Measurements from ENCODE around the gene LACTB. TPM values are rescaled to one million over a fixed set of nuclear protein-coding genes. Genes with fewer than 3 reads are reported as not detected.

The LACTB gene
- total RNA-seq, 1 donor from 2014 or later, result 34.7 TPM

GRCh38 chr15:63157891-63158431 lies 36.3 kb downstream of the LACTB start:
- intact Hi-C loops (cut with DNase I), result no loop called here
- peaks cover 23% of the 10 kb centered on the region for H3K4me1 ChIP-seq
- H3K4me3 ChIP-seq, result peak overlapping the region; percentile 89
- DNase-seq (no peak), ATAC-seq (peak; percentile 66 to 73)
- H3K9me3 ChIP-seq, result no peaks in the 10 kb centered on the region
- peak; percentile 22 for TF ChIP-seq CTCF (IDR thresholded peaks at IDR 0.05)
- peak overlapping the region; percentile 92 for H3K27ac ChIP-seq
- H3K36me3 ChIP-seq, result peaks cover 26% of the 10 kb centered on the region
- H3K27me3 ChIP-seq (ENCODE audit: low read depth), result no peaks in the 10 kb centered on the region

- intact Hi-C loops (cut with DNase I), result no loop called here
- no peaks in the 10 kb centered on the region for H3K9me3 ChIP-seq
- DNase-seq, result no peak
- no peaks in the 10 kb centered on the region for H3K36me3 ChIP-seq
- H3K4me3 ChIP-seq, result no peak overlapping the region
- ATAC-seq, result no peak
- TF ChIP-seq CTCF (IDR thresholded peaks at IDR 0.05), result no peak
- H3K27me3 ChIP-seq (ENCODE audit: low read depth), result no peaks in the 10 kb centered on the region
- H3K4me1 ChIP-seq, result peaks cover 4% of the 10 kb centered on the region
- no peak overlapping the region for H3K27ac ChIP-seq
Observed at GRCh38 chr15:63160638-63161037, 39.0 kb downstream of the LACTB start.

GRCh38 chr15:63163217-63163616 lies 41.6 kb downstream of the LACTB start:
- Histone ChIP-seq H3K27ac (no peak overlapping the region), H3K4me3 (no peak overlapping the region), H3K4me1 (peaks cover 6% of the 10 kb centered on the region), H3K27me3 (ENCODE audit: low read depth) (no peaks in the 10 kb centered on the region), H3K36me3 (no peaks in the 10 kb centered on the region), H3K9me3 (no peaks in the 10 kb centered on the region)
- TF ChIP-seq CTCF (IDR thresholded peaks at IDR 0.05), result no peak
- DNase-seq, result no peak
- no peak for ATAC-seq
- intact Hi-C loops (cut with DNase I), result no loop called here

- peaks cover 6% of the 10 kb centered on the region for H3K4me1 ChIP-seq
- H3K27ac ChIP-seq, result no peak overlapping the region
- intact Hi-C loops (cut with DNase I), result no loop called here
- TF ChIP-seq CTCF (IDR thresholded peaks at IDR 0.05), result no peak
- DNase-seq (no peak), ATAC-seq (no peak)
- no peaks in the 10 kb centered on the region for H3K9me3 ChIP-seq
- no peaks in the 10 kb centered on the region for H3K36me3 ChIP-seq
- H3K4me3 ChIP-seq, result no peak overlapping the region
- H3K27me3 ChIP-seq (ENCODE audit: low read depth), result no peaks in the 10 kb centered on the region
Observed at GRCh38 chr15:63165166-63165859, 43.7 kb downstream of the LACTB start.

- ATAC-seq (no peak), DNase-seq (no peak)
- Histone ChIP-seq H3K27me3 (ENCODE audit: low read depth) (no peaks in the 10 kb centered on the region), H3K9me3 (no peaks in the 10 kb centered on the region), H3K4me1 (peaks cover 6% of the 10 kb centered on the region), H3K27ac (no peak overlapping the region), H3K4me3 (no peak overlapping the region), H3K36me3 (no peaks in the 10 kb centered on the region)
- peak; percentile 20 for TF ChIP-seq CTCF (IDR thresholded peaks at IDR 0.05)
- intact Hi-C loops (cut with DNase I), result no loop called here
Observed at GRCh38 chr15:63166219-63166618, 44.6 kb downstream of the LACTB start.
